Fibroblast of the aortic adventitia (primary cell): ENCODE measurements around the gene CYREN. TPM values are rescaled to one million over a fixed set of nuclear protein-coding genes. Genes with fewer than 3 reads are reported as not detected.

ENCODE experiments used
- DNase-seq: peaks from one replicate; pipeline ENCODE4 v3.0.0-alpha.2; 2010; ENCODE audit warnings: low read depth
- H3K4me3 ChIP-seq: 2 replicates; pipeline ENCODE4 v1.5.1; 2011; ENCODE audit warnings: low read depth, mild to moderate bottlenecking, control low read depth, low read length, moderate library complexity
- CTCF ChIP-seq: IDR thresholded peaks from 2 replicates; pipeline ENCODE4 v1.5.1; 2011; ENCODE audit warnings: mild to moderate bottlenecking, low read length, control low read depth, inconsistent platforms; ENCODE audit not compliant: insufficient read depth
- total RNA-seq: library from RNA; depleted of rRNA; stranded (reverse); fragments of >200 nt; gene quantifications from 2 replicates; pipeline ENCODE4 v1.2.3, GENCODE V29; 2012; ENCODE audit warnings: low replicate concordance

The CYREN gene
- total RNA-seq, 1 donor = 46.4 TPM

DNA sequence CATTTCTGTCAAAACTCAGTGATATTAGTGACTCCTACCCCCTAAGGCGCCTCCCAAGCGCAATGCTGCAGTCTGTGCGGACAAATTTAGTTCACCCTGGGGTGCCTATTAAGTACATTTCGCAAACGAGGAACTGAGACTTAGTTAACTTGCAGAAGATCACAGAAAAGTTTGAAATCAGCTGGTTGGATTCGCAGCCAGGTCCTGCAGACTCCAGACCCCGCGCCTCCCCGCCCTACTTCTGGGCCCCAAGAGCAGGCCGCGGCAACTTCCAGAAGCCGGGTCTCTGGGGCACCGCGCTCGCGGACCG, 588 bp downstream of the CYREN start:
- DNase-seq = peak; percentile 43
- no peak for TF ChIP-seq CTCF

DNA sequence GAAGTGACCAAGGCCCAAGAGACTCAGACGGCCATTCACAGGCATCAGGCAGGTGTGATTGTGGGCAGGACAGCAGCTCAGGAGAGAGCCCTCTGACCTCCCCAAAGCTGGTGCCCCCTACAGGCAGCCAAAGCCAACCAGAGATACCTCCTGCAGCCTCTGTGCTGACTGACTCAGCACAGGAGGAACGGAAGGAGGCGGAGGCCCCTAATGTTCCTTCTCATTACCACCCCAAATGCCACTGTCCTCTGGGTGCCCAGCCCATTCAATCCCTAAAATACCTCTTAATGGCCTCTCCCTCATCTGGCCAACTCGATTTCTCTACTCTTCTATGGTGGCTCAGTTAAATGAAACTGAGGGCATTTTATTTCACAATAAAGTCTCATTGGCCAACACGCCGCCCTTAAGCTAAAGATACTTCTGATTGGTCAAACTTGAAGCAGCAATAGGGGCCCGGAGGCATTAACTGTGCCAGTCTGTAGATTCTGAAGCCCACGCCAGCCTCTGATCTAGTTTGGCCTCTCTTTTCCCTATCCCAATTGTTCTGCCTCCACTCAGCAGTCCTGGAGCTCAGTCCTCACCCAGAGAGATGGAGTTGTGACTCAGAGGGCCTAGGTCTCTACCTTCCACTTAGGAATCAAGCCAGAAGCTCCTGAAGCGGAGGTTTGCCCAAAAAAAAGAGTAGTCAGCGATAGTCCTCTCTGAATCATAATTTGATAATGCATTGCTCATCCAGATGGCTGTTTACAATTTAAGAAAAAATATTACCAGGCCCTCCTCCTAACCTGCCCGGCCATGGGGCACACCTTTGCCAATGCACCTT, 1.2 kb downstream of the CYREN start:
- peak; percentile 59 for DNase-seq
- peak overlapping the region; percentile 81 for H3K4me3 ChIP-seq
- TF ChIP-seq CTCF = peak; percentile 38

More for the DNA sequence above, 588 bp downstream of the CYREN start:
- H3K4me3 ChIP-seq = peak overlapping the region; percentile 81

DNA sequence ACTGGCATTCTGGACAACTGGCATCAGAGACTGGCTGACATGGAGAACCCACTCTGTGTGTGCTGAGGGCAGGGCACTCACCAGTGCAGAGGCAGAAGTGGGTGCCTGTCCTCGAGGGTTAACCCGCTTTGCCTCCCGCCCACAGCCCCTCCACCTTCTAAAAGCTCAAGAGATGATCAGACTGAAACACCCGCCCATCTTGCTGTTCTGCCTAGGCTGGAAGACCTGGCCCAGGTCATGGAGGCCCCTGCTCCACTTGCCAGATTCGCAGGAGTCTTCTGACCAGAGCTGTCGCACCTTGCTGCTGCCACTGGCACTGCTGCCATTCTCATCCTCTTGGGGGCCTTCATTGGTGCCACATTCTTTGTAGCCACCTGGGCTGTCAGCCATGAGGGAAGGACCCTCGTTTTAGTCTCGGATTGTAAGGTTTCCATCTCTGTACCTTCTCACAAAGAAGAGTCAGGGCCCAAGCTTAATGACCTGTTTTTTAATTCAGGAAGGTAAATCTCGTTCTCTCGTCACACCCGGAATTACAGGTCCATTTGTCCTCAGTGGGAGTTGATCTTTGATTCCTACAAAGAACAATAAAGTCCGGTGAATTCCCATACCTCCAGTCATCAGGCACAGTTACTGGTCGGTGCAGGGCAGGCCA, 1.9 kb downstream of the CYREN start:
- no peak for DNase-seq
- H3K4me3 ChIP-seq = peak overlapping the region; percentile 81
- no peak for TF ChIP-seq CTCF

DNA sequence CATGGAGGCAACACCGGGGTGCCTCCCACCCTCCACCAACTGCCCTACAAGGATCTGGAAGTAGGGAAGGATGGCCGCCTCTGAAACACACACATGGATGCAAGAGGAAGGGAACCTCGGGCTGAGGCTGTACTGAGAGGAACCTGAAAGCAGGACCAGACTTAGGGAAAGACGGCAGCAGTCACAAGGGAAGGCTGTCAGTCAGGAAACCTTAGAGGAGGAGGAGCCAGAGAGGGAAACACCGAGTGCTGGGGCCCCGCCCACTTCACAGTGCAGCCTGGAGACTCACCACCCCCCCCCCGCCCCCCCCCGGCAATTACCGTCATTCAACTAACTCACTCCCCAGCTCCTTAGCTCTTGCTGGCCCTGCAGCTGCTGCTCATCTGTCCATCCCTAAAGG, 2.5 kb downstream of the CYREN start:
- DNase-seq = no peak
- no peak for TF ChIP-seq CTCF
- no peak overlapping the region for H3K4me3 ChIP-seq

DNA sequence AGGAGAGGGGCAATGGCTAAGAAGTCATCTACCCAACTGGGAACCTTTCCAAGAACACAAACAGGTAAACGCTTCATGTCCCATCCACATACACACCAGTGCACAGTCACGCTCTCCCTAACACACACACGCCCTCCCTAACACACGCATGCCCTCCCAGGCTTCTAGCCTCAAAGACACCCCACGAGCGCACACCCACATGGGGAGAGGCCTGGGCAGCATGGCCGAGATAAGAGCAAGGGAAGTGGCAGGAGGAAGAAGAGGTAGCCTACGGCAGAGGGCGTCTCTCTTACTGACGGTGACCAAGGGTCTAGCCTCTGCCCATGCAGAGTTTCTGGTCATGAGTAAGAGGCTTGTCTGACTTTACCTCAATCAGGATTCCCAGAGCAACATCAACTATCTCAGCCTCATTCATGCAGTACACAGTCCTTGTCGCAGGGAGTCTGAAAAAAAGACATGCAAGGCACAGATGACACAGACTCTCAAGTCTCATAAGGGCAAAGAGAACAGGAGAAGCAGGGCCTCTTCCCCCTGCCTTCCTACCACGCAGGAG, 3.1 kb downstream of the CYREN start:
- H3K4me3 ChIP-seq = no peak overlapping the region
- TF ChIP-seq CTCF = no peak
- DNase-seq = no peak

- no peak for DNase-seq
- no peak for TF ChIP-seq CTCF
- no peak overlapping the region for H3K4me3 ChIP-seq
These were observed 4.0 kb downstream of the CYREN start for GRCh38 chr7:135166338-135166990.
